ENCODE data around the gene RXRA. TPM values are rescaled to one million over a fixed set of nuclear protein-coding genes. Genes with fewer than 3 reads are reported as not detected.

Gene RXRA
- polyA plus RNA-seq, 1 of the 3 experiments (the other 2 are of a cell fraction), result 7.6 TPM

DNA sequence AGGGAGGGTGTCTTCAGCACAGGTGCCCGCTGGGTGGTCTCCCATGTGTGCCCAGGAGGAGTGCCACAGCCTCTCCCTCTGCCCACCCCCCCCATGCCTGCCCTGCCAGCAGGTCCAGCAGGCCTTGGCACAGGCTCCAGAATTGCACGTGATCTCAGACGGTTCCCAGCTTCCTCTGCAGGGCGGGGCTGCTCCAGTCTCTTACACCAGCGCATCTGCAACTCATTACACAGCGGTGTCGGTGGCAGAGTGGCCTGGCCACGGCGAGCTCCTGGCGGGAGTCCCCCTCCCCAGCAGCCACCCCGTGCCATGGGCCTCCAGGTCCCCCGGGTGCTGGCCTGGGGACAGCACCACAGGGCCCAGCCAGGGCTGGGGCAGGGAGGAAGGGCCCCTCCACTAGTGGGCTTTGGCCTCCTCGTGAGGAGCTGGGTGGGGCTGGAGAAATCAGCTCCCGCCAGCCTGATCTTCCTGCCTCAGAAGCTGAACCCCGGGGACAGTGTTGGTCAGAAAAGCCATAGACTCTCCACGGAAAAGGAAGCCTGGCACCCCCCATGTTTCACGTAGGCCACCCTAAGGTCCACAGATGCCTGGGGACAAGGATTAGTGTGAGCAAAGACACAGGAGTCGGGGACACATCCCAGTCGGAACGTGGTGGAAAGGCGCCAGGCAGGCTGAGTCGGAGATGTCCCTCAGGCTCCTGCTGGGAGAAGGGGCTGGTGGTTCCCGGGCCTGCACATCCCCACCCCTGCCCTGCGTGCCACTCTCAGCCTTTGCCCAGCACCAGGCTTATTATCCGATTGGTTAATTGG is 40.2 kb downstream of the RXRA start:
- ChIA-PET POLR2A (interaction anchor here (0.6 to 2.0 kb wide), 8 partner anchors 16 to 202 kb away, joined by 3 to 11 read pairs (median 3); partner anchors contain the start of gene RNU6ATAC), CTCF (interaction anchor here (0.9 to 3.0 kb wide), 9 partner anchors 8 to 190 kb away, joined by 3 to 20 read pairs (median 4); no protein-coding TSS in a partner anchor)
- Histone ChIP-seq H3K9me2 (no peaks in the 10 kb centered on the region), H3K9me3 (no peaks in the 10 kb centered on the region), H4K20me1 (ENCODE audit: insufficient read depth) (peaks cover 92% of the 10 kb centered on the region), H3K4me2 (peak overlapping the region; percentile 75), H3K79me2 (ENCODE audit: insufficient read depth) (peaks cover 50% of the 10 kb centered on the region), H3K27ac (ENCODE audit: low read depth in 2 of 2, low read length in 1 of 2) (peak overlapping the region; percentile 81 to 98), H3K4me1 (ENCODE audit: control insufficient read depth in 1 of 2, insufficient read depth in 2 of 2, low read depth in 1 of 2, low read length in 1 of 2) (peaks cover 36 to 74% of the 10 kb centered on the region in 2 experiments), H3K36me3 (replicated peaks in 1 of 2; ENCODE audit: control insufficient read depth in 1 of 2, insufficient read depth in 2 of 2, low read length in 1 of 2) (no peaks in the 10 kb centered on the region), H3F3A (replicated peaks; ENCODE audit: insufficient read depth) (peaks cover under 1% of the 10 kb centered on the region), H3K4me3 (ENCODE audit: low read depth in 2 of 2, low read length in 1 of 2) (peak overlapping the region in 1 of 2 experiments; percentile 21; a peak in 3 of 4 replicates), H3K27me3 (ENCODE audit: insufficient read depth) (no peaks in the 10 kb centered on the region), H2AFZ (ENCODE audit: low read depth) (no peak overlapping the region), H3K9ac (peak overlapping the region; percentile 31; the same call in 1 of the 2 replicates)
- WGBS (ENCODE audit: low lambda C conversion rate), result 15% methylated on average over 18 of the region's 25 CpGs
- DNase-seq, result peak; percentile 93
- TF ChIP-seq SIN3A (IDR thresholded peaks at IDR 0.05; ENCODE audit: borderline replicate concordance, low read depth, low read length) (0 out of 2 replicates have a peak, but pooled peaks have one; percentile 19), SMC3 (IDR thresholded peaks at IDR 0.05; ENCODE audit: low read depth, low read length) (no peak), RFX5 (IDR thresholded peaks at IDR 0.05; ENCODE audit: low read length) (no peak), TCF12 (IDR thresholded peaks at IDR 0.05) (peak; percentile 97), NFIC (IDR thresholded peaks at IDR 0.05; ENCODE audit: borderline replicate concordance) (peak; percentile 96), ELF1 (IDR thresholded peaks at IDR 0.05) (no peak), MEF2A (IDR thresholded peaks at IDR 0.05; ENCODE audit: borderline replicate concordance, low read depth) (no peak), TAF1 (IDR thresholded peaks at IDR 0.05; ENCODE audit: borderline replicate concordance, low read depth, low read length) (peak; percentile 46; the same call in 1 of the 2 replicates), JUND (IDR thresholded peaks at IDR 0.05) (no peak), GATA2 (CRISPR knock-in tag; IDR thresholded peaks at IDR 0.05) (peak; percentile 77), FOXJ3 (CRISPR knock-in tag; IDR thresholded peaks at IDR 0.05) (peak; percentile 88), CHD2 (IDR thresholded peaks at IDR 0.05; ENCODE audit: low read length, partially characterized antibody) (peak; percentile 78), NRF1 (IDR thresholded peaks at IDR 0.05; ENCODE audit: low read depth, low read length) (no peak), FOXM1 (IDR thresholded peaks at IDR 0.05; ENCODE audit: low read depth) (no peak), MXI1 (IDR thresholded peaks at IDR 0.05; ENCODE audit: low read depth, low read length) (peak; percentile 84), YY1 (IDR thresholded peaks at IDR 0.05; ENCODE audit: low read depth) (no peak), POLR2AphosphoS5 (IDR thresholded peaks at IDR 0.05; ENCODE audit: low read depth, low read length) (peak; percentile 64; the same call in 1 of the 2 replicates), EP300 (IDR thresholded peaks at IDR 0.05; ENCODE audit: borderline replicate concordance in 1 of 2, low read depth in 1 of 2, low read length in 1 of 2) (peak; percentile 33 to 71; a peak in 3 of 4 replicates), RCOR1 (IDR thresholded peaks at IDR 0.05; ENCODE audit: low read length) (peak; percentile 91)
- TF ChIP-seq, protein P1, sequence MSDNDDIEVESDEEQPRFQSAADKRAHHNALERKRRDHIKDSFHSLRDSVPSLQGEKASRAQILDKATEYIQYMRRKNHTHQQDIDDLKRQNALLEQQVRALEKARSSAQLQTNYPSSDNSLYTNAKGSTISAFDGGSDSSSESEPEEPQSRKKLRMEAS (IDR thresholded peaks at IDR 0.05; ENCODE audit: low read depth), result peak; percentile 77; the same call in 1 of the 2 replicates
- TF ChIP-seq, protein P2, sequence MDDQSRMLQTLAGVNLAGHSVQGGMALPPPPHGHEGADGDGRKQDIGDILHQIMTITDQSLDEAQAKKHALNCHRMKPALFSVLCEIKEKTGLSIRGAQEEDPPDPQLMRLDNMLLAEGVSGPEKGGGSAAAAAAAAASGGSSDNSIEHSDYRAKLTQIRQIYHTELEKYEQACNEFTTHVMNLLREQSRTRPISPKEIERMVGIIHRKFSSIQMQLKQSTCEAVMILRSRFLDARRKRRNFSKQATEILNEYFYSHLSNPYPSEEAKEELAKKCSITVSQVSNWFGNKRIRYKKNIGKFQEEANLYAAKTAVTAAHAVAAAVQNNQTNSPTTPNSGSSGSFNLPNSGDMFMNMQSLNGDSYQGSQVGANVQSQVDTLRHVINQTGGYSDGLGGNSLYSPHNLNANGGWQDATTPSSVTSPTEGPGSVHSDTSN (IDR thresholded peaks at IDR 0.05), result peak; percentile 22; the same call in 1 of the 2 replicates
- TF ChIP-seq, protein P3, sequence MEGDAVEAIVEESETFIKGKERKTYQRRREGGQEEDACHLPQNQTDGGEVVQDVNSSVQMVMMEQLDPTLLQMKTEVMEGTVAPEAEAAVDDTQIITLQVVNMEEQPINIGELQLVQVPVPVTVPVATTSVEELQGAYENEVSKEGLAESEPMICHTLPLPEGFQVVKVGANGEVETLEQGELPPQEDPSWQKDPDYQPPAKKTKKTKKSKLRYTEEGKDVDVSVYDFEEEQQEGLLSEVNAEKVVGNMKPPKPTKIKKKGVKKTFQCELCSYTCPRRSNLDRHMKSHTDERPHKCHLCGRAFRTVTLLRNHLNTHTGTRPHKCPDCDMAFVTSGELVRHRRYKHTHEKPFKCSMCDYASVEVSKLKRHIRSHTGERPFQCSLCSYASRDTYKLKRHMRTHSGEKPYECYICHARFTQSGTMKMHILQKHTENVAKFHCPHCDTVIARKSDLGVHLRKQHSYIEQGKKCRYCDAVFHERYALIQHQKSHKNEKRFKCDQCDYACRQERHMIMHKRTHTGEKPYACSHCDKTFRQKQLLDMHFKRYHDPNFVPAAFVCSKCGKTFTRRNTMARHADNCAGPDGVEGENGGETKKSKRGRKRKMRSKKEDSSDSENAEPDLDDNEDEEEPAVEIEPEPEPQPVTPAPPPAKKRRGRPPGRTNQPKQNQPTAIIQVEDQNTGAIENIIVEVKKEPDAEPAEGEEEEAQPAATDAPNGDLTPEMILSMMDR (IDR thresholded peaks at IDR 0.05), result 0 out of 2 replicates have a peak, but pooled peaks have one; percentile 3
- TF ChIP-seq, protein P4, sequence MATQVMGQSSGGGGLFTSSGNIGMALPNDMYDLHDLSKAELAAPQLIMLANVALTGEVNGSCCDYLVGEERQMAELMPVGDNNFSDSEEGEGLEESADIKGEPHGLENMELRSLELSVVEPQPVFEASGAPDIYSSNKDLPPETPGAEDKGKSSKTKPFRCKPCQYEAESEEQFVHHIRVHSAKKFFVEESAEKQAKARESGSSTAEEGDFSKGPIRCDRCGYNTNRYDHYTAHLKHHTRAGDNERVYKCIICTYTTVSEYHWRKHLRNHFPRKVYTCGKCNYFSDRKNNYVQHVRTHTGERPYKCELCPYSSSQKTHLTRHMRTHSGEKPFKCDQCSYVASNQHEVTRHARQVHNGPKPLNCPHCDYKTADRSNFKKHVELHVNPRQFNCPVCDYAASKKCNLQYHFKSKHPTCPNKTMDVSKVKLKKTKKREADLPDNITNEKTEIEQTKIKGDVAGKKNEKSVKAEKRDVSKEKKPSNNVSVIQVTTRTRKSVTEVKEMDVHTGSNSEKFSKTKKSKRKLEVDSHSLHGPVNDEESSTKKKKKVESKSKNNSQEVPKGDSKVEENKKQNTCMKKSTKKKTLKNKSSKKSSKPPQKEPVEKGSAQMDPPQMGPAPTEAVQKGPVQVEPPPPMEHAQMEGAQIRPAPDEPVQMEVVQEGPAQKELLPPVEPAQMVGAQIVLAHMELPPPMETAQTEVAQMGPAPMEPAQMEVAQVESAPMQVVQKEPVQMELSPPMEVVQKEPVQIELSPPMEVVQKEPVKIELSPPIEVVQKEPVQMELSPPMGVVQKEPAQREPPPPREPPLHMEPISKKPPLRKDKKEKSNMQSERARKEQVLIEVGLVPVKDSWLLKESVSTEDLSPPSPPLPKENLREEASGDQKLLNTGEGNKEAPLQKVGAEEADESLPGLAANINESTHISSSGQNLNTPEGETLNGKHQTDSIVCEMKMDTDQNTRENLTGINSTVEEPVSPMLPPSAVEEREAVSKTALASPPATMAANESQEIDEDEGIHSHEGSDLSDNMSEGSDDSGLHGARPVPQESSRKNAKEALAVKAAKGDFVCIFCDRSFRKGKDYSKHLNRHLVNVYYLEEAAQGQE (IDR thresholded peaks at IDR 0.05; ENCODE audit: low read depth, low read length), result no peak
- TF ChIP-seq, protein P5, sequence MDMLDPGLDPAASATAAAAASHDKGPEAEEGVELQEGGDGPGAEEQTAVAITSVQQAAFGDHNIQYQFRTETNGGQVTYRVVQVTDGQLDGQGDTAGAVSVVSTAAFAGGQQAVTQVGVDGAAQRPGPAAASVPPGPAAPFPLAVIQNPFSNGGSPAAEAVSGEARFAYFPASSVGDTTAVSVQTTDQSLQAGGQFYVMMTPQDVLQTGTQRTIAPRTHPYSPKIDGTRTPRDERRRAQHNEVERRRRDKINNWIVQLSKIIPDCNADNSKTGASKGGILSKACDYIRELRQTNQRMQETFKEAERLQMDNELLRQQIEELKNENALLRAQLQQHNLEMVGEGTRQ (IDR thresholded peaks at IDR 0.05; ENCODE audit: borderline replicate concordance, low read depth, low read length), result no peak; the same call in 1 of the 2 replicates
- TF ChIP-seq, protein P6, sequence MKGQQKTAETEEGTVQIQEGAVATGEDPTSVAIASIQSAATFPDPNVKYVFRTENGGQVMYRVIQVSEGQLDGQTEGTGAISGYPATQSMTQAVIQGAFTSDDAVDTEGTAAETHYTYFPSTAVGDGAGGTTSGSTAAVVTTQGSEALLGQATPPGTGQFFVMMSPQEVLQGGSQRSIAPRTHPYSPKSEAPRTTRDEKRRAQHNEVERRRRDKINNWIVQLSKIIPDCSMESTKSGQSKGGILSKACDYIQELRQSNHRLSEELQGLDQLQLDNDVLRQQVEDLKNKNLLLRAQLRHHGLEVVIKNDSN (IDR thresholded peaks at IDR 0.05; ENCODE audit: borderline replicate concordance, low read depth), result peak; percentile 86
